LHCN-M2 (cell line): Measurements from ENCODE around the gene MC2R. TPM values are rescaled to one million over a fixed set of nuclear protein-coding genes. Genes with fewer than 3 reads are reported as not detected.

Experiments used
- DNase-seq: peaks from one replicate; pipeline ENCODE4 v3.0.0-alpha.2; 2012; ENCODE audit warnings: low read depth
- polyA plus RNA-seq: library from polyadenylated mRNA; unstranded; fragments of >200 nt; gene quantifications from one replicate; pipeline ENCODE4 v1.2.1, GENCODE V29; 2012; ENCODE audit warnings: missing spikeins
- total RNA-seq: library from RNA; depleted of rRNA; stranded (reverse); fragments of >200 nt; gene quantifications from 2 replicates; pipeline ENCODE4 v1.2.3, GENCODE V29; 2014; rRNA removed

Gene MC2R
- total RNA-seq = not detected in 2 replicates
- polyA plus RNA-seq = not detected

DNA sequence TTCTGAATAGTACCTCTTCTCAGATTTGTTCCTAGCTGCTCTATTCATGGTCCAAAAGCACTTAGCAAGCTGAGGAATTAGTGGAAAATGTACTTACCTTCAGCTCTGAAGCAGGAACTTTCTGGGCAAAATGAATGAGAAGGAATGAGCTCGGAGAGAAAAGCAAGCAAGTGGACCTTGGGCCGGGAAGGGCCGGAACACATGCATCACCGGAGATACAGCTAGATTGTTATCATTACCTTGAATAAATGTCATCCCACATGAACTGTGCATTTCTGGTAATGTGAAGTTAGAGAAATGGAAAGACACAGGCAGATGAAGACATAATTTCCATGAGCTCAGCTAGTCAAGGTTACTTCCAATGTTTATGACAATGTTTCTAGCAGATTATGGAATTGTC lies at the start of gene MC2R:
Gene MC2R, minus strand, starts transcription at position 146 of the 400 bp plus-strand sequence. CDS start 30,018 bp downstream, outside the sequence.
- DNase-seq = no peak

- no peak for DNase-seq
These were observed 30.5 kb upstream of the MC2R start for GRCh38 chr18:13945811-13946210.

DNA sequence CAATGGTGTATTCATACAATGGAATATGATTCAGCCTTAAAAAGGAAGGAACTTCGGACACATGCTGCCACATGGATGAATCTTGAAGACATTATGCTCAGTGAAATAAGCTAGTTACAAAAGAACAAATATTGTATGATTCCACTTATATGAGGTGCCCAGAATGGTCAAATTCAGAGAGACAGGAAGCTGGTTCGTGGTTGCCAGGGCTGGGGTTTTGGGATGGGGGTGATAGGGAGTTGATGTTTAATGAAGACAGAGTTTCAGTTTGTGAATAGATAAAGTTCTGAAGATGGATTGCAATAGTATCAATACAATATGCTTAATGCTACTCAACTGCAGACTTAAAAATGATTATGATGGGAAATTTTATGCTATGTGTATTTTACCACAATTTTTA lies 28.0 kb upstream of the MC2R start:
- DNase-seq = no peak

DNA sequence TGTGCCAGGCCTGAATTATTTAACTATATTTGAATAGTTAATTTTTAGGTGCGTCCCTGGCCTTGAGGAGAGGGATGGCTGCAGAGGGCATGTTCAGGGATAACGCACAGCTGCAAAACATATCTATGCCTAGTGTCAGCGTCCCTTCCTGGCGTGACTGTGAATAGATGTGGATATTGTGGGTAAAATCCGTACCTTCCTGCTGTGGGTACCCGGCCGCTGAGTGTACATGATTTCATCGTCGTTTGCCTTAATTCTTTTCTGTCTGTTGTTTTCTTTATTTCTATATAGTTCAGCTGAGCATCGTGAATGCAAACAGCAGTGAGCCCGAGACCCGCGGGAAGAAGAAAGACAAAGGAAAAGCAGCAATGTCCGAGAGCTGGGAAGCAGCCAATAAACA lies 25.0 kb upstream of the MC2R start:
- no peak for DNase-seq

DNA sequence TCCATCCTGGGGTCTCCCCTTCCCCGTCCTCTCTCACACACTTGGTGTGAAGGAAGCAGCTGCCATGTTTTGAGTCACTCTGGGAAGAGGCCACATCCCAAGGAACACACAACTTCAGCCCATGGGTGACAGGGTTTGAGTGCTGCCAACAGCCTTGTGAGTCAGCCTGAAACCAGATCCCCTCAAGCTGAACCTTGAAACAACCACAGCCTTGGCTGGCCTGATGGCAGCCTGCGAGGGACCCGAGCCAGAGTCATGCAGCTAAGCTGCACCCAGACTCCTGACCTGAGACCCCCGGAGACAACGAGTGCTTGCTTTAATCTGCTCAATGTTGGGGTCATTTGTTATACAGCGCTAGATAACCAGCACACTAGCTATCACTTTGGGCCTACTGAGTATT lies 19.3 kb upstream of the MC2R start:
- DNase-seq = peak; percentile 8

- no peak for DNase-seq
These were observed 18.7 kb upstream of the MC2R start for GRCh38 chr18:13934058-13934457.

DNA sequence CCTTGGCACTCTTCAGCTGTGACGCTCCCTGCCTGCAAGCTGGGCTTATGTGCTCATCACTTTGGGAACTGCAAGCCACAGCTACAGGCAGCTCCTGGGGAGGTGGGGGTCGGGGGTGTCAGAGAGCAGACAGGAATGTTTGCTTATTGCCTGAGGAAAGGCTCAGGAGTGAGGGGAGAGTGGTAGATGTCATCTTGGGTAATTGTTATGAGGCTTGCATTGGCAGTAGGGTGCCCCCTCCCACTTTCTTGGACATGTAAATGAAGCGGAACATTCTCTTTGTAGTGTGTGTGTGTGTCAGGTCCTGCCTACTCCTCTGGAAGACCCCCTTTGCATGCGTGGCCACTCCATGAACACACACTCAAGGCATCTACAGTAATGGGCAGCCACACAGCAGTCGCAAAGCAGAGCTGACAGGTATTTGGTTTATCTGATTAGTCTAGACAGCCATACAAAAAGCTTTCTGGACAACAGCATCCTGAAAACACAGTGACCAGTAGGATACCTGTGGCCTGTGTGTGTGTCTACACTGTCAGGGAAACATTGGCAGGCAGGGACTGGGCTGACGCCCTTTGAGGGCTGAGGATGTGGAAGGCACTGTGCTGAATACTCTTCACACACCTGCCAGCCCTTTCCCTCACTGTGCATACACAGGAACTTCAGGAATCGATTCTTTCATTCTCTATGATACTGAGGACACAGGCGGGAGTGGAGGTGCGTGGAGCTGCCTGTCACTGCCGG lies 17.1 kb upstream of the MC2R start:
- DNase-seq = no peak

GRCh38 chr18:13930964-13931363 lies 15.6 kb upstream of the MC2R start:
- DNase-seq = no peak

DNA sequence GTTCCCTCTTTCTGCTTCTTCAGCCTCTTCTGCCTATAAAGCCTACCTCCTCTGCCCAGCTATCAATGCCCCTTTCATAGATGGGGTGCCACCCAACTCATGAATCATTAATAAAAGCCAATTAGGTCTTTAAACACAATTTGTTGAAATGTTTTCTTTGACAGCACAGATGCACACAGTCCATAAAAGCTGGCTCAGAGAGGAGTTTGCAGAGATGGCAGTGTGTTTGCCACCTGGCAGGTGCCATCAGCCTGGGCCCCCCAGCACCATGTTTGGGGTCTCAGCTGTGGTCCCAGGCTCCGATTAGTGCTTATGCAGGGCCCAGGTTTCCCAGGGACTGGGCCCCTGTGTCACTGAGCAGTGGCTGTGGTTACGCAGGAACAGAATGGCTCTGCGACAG lies 7.9 kb upstream of the MC2R start:
- DNase-seq = no peak

GRCh38 chr18:13918898-13919297 lies 3.6 kb upstream of the MC2R start:
- no peak for DNase-seq

DNA sequence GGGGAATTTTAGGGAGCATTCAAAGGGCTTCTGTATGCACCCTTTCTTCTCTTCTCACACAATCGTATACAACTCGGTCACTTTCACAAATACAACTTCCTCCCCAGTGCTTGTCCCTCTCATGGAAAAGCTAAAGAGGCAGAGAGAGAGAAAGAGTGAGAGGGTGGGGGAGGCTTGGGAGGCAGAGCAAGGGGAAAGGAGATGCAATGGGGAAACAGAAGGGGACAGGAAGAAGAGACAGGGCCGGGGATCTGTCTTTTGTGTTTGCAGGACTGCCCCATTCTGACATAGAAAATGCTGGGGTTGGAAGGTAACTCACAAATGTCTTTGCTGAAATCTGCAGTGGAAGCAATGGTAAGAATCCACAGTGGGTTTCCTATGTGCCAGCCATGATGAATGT lies 2.1 kb upstream of the MC2R start:
- DNase-seq = no peak

DNA sequence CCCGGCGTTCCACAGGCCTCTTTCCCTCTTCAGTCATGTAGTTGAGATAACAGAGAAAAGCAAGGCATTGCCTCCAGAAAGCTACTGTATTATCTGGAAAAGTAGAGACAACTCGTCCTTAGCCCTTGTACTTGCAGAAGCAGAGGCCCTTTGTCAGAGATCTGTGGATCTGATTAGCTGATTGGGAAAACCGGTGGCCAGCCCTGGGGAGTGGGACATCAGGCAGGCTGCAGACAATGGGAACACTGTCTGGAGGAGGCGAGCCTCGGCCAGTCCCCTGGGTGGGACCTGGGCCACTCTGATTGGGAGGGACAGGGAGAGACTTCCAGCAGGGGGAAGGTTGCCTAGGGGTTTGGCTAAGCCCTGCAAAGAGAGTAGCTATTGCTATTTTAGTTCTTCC lies 1.2 kb upstream of the MC2R start:
- no peak for DNase-seq

- DNase-seq = peak; percentile 6
These were observed 677 bp upstream of the MC2R start for GRCh38 chr18:13915995-13916431.

GRCh38 chr18:13914756-13915155 lies 580 bp downstream of the MC2R start:
- DNase-seq = no peak

DNA sequence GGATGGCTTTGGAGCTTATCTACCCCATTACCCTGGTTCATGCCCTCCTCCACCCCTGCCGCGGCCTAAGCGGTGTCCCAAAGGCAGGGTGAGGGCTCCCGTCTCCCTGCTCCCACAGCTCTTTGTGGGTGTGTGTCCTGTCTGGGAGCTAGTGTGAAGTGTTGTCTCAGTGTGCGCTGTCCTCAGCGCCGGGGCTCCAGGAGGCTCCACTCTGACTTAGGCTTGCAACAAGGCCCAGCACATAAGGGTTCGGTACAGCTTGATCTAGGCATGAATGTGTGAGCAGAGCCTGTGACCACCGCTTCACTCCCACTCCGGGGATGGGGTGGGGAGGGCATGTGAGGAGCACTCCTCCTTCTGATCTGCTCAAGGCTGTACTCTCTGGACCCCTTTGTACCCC lies 1.2 kb downstream of the MC2R start:
- no peak for DNase-seq

GRCh38 chr18:13913205-13913604 lies 2.1 kb downstream of the MC2R start:
- DNase-seq = no peak

DNA sequence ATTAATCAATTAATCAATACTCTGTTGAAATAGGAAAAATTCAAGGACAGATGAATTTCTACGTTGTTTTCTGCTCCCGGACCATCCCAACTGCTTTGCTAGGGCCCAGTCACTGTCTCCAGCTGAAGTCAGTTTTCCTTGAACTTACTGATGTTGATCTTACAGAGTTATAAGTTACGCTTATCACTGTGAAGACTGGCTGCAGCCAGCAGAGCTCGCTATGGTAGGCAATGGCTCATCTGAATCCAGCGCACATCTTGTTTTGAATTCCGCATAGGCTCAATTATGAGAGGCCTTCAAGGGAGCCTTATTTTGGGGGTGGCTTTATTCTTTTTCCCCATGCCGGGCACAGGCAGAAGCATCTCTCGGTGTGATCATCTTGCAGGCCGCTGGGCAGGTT lies 2.7 kb downstream of the MC2R start:
- no peak for DNase-seq

- no peak for DNase-seq
These were observed 4.3 kb downstream of the MC2R start for GRCh38 chr18:13910986-13911385.

GRCh38 chr18:13910501-13910900 lies 4.8 kb downstream of the MC2R start:
- DNase-seq = no peak

DNA sequence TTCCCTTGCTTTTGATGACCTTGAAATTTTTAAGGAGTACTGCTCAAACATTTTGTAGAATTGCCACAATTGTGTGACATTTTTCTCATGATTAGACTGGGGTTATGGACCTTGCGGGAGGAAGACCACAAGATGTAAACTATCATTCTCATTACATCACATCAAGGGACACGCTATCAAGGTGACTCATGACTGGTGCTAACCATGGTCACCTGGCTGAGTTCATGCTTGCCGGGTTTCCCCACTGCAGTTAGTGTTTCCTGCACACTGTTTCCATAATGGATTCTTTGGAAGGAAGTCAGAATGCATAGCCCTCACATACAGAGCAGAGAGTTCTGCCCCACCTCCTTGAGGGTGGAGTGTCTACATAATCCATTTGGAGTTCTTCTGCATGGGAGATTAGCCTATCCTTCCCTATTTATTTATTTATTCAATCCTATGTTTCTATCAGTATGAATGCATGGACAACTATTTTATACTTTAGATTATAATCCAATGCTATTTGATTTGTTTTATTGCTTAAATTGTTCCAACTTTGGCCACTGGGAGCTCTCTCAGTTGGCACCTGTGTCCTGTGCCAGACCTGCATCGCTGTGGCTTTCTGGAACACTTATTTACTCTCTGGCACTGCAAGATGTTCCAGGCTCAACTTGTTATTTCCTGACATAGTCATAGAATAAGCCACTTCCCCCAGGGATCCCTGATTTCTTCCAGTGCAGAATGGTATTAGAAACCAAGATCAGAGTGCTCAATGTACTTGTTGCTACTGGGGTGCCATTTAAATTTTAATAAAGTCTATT lies 6.0 kb downstream of the MC2R start:
- DNase-seq = no peak

DNA sequence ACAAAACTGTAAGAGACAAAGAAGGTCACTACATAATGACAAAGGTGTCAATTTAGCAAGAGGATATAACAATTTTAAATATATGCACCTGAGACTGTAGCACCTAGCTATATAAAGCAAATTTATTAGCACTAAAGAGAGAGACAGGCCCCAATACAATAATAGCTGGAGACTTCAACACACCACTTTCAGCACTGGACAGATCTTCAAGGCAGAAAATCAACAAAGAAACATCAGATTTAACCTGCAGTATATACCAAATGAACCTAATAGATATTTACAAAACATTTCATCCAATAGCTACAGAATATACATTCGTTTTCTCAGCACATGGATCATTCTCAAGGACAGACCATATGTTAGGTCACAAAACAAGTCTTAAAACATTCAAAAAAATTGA lies 14.7 kb downstream of the MC2R start:
- no peak for DNase-seq

DNA sequence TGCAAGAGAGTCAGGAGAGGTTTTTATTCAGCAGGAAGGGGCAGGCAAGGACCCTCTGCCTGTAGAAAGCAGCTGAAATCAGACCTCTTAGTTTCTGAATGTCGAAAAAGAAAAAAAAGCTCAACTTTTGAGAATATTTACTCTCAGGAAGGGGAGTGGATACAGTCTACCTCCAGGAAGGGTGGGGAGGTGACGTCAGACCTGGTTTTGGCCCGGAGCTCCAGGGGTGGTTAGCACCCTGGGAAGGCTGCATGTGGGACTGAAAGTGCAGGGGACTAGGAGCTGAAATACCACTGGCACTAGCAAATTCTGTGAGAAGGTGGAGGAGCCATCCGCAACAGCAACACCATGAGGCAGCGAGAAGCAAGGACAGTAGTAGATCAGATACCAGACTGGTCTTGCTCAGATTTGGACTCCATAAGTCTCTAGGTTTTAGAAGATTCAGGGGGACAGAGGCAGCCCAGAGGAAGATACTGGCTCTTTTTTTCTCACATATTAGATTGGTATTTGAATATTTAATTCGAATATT lies 19.8 kb downstream of the MC2R start:
- no peak for DNase-seq

- no peak for DNase-seq
These were observed 20.8 kb downstream of the MC2R start for GRCh38 chr18:13894531-13894930.
